SKM-1 (cell line): ENCODE results near the gene TEX29.

Experiments used
- DNase-seq: peaks from one replicate; lab custom pipeline; 2025; ENCODE audit not compliant: unreplicated experiment; lab: John Stamatoyannopoulos, UW

TEX29 gene

GRCh38 chr13:111367340-111367739 is 46.9 kb downstream of the TEX29 start:
- no peak for DNase-seq

- DNase-seq: no peak
Observed at GRCh38 chr13:111368091-111368490, 47.6 kb downstream of the TEX29 start.

GRCh38 chr13:111370147-111370546 is 49.7 kb downstream of the TEX29 start:
- no peak for DNase-seq

- DNase-seq: no peak
Observed at GRCh38 chr13:111370570-111371535, 50.4 kb downstream of the TEX29 start.

GRCh38 chr13:111371720-111372119 is 51.3 kb downstream of the TEX29 start:
- DNase-seq: no peak

GRCh38 chr13:111372651-111373425 is 52.4 kb downstream of the TEX29 start:
- DNase-seq: no peak

GRCh38 chr13:111373486-111373885 is 53.0 kb downstream of the TEX29 start:
- no peak for DNase-seq

GRCh38 chr13:111380431-111380830 is 60.0 kb downstream of the TEX29 start:
- no peak for DNase-seq

GRCh38 chr13:111382411-111382810 is 62.0 kb downstream of the TEX29 start:
- DNase-seq: no peak

- DNase-seq: no peak
Observed at GRCh38 chr13:111382877-111383276, 62.4 kb downstream of the TEX29 start.

- DNase-seq: no peak
Observed at GRCh38 chr13:111383591-111384440, 63.4 kb downstream of the TEX29 start.

GRCh38 chr13:111384441-111385182 is 64.2 kb downstream of the TEX29 start:
- DNase-seq: no peak

GRCh38 chr13:111385183-111385857 is 64.9 kb downstream of the TEX29 start:
- no peak for DNase-seq

- no peak for DNase-seq
Observed at GRCh38 chr13:111387026-111387871, 66.8 kb downstream of the TEX29 start.

- DNase-seq: no peak
Observed at GRCh38 chr13:111387945-111388600, 67.6 kb downstream of the TEX29 start.

GRCh38 chr13:111388851-111389500 is 68.5 kb downstream of the TEX29 start:
- DNase-seq: no peak

- no peak for DNase-seq
Observed at GRCh38 chr13:111389621-111390521, 69.4 kb downstream of the TEX29 start.
